ENCODE measurements around the gene PRKN.
"Not testable (repeated sequence)": the region's sequence is repeated elsewhere in the genome, so short reads cannot be mapped to it uniquely, and the experiment has no call there.

Gene PRKN

GRCh38 chr6:162680871-162681270 lies 46.7 kb downstream of the PRKN start:
- no peak for DNase-seq (ENCODE audit: low read depth, low spot score)

DNA sequence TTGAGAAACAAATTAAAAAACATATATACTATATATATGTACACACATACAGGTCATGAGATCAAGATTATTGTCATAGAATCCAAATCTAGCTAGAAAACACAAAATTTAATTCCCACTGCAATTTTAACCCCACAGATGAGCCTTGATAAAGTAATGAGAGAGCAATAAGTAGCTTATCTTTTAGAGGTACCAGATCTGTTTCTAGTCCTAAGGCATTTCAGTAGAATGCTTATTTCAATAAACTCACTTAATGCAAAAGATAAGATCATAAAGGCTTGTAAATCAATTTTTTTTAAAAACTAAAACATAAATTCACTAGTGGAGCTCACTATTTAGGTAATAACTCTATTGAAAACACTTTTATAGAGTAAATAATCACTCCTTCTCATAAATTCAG lies 47.2 kb downstream of the PRKN start:
- no peak for DNase-seq (ENCODE audit: low read depth, low spot score)
- no peak overlapping the region for H3K27ac ChIP-seq

More at GRCh38 chr6:162680871-162681270, 46.7 kb downstream of the PRKN start:
- no peak overlapping the region for H3K27ac ChIP-seq

- no peak overlapping the region for H3K27ac ChIP-seq
- DNase-seq (ENCODE audit: low read depth, low spot score): no peak
Observed at GRCh38 chr6:162679681-162680080, 47.9 kb downstream of the PRKN start.

DNA sequence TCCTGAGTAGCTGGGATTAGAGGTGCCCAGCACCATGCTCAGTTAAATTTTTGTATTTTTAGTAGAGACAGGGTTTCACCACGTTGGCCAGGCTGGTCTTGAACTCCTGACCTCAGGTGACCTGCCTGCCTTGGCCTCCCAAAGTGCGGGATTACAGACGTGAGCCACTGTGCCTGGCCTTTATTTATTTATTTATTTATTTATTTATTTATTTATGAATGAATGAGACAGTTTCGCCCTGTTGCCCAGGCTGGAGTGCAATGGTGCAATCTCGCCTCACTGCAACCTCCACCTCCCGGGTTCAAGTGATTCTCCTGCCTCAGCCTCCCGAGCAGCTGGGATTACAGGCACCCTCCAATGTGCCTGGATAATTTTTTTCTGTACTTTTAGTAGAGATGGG lies 48.7 kb downstream of the PRKN start:
- not testable (repeated sequence) for DNase-seq (ENCODE audit: low read depth, low spot score); H3K27ac ChIP-seq

DNA sequence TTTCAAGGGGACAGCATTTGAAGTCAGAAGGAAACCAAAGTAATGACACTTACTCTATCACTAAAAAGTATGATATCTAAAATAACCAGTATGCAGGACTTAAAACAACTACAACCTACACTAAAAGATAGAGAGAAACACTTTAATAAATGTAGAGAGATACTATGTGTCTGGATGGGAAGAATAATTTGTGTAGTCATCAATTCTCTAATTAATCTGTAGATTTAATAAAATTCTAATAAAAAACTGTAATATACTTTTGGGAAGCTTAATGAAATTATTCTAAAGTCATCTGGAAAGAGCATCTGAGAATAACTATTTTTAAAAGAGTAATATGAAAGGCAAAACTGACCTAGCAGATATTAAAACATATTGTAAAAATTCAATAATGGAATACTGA lies 52.1 kb downstream of the PRKN start:
- no peak for DNase-seq (ENCODE audit: low read depth, low spot score)
- no peak overlapping the region for H3K27ac ChIP-seq

GRCh38 chr6:162674452-162674851 lies 53.1 kb downstream of the PRKN start:
- no peak overlapping the region for H3K27ac ChIP-seq

GRCh38 chr6:162671580-162672165 lies 55.9 kb downstream of the PRKN start:
- no peak overlapping the region for H3K27ac ChIP-seq
- DNase-seq (ENCODE audit: low read depth, low spot score): no peak

More at GRCh38 chr6:162674452-162674851, 53.1 kb downstream of the PRKN start:
- no peak for DNase-seq (ENCODE audit: low read depth, low spot score)

- DNase-seq (ENCODE audit: low read depth, low spot score): no peak
- H3K27ac ChIP-seq: no peak overlapping the region
Observed at GRCh38 chr6:162670345-162670744, 57.2 kb downstream of the PRKN start.

- H3K27ac ChIP-seq: no peak overlapping the region
- DNase-seq (ENCODE audit: low read depth, low spot score): no peak
Observed at GRCh38 chr6:162666246-162666645, 61.3 kb downstream of the PRKN start.

GRCh38 chr6:162653808-162654207 lies 73.8 kb downstream of the PRKN start:
- H3K27ac ChIP-seq: no peak overlapping the region
- DNase-seq (ENCODE audit: low read depth, low spot score): no peak

- no peak overlapping the region for H3K27ac ChIP-seq
- DNase-seq (ENCODE audit: low read depth, low spot score): no peak
Observed at GRCh38 chr6:162651505-162651904, 76.1 kb downstream of the PRKN start.

DNA sequence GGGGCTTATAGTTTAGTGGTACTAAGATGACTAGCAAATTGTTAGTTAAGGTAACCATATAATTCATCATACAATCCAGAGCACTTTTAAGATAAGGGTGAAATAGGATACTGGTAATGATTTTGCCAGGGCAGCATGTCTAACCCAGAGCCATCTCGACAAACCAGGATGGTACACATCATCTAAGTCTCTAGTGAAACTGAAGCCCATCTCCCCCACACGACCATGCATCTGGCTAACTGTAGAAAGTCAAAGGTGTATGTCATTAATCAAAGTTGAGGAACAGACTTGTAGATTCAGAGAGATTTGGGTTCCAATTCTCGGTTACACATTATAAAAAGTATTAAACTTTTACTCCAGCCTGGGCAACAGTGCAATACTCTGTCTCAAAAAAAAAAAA lies 78.3 kb downstream of the PRKN start:
- DNase-seq (ENCODE audit: low read depth, low spot score): no peak
- H3K27ac ChIP-seq: no peak overlapping the region

DNA sequence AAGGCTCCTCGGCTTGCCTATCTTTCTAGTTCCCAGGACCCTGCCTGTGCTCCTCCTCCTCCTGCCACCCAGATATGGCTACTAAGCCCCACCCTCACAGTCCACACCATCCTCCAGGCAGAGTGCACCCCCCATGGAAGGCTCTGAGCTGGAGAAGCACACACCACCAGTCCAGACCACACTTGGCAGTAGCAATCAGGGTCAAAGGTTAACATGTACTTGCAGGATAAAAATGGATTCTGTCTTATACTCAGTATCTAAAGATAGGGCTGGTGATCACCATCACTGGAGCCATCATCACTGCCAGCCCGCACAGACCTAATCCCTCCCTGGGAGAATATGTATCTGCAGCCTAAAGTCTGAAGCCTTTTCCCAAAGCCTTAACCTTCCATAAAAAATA lies 83.4 kb downstream of the PRKN start:
- H3K27ac ChIP-seq: no peak overlapping the region
- no peak for DNase-seq (ENCODE audit: low read depth, low spot score)

DNA sequence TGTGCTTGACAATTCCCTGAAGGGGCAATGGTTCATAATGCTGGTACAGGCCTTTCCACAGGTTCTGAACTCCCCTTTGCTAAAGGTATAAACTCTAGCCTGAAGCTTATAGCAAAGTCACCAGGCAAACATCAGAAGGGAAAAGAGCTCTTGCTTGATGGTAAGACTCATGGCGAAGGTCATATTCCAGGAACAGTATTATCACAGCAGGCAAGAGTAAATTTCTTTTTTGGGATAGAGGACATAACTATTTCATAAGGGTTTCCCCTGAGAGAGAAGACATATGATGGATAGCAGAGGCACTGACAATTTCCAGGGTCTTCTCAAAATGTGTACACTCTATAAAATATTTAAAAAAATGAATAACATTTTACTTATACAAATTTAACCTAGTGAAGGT lies 86.8 kb downstream of the PRKN start:
- DNase-seq (ENCODE audit: low read depth, low spot score): no peak
- no peak overlapping the region for H3K27ac ChIP-seq

- no peak overlapping the region for H3K27ac ChIP-seq
Observed at GRCh38 chr6:162639951-162640350, 87.6 kb downstream of the PRKN start.

GRCh38 chr6:162638931-162639574 lies 88.5 kb downstream of the PRKN start:
- DNase-seq (ENCODE audit: low read depth, low spot score): no peak
- no peak overlapping the region for H3K27ac ChIP-seq

More at GRCh38 chr6:162639951-162640350, 87.6 kb downstream of the PRKN start:
- no peak for DNase-seq (ENCODE audit: low read depth, low spot score)

GRCh38 chr6:162637317-162637716 lies 90.2 kb downstream of the PRKN start:
- H3K27ac ChIP-seq: no peak overlapping the region
- no peak for DNase-seq (ENCODE audit: low read depth, low spot score)

GRCh38 chr6:162636167-162636566 lies 91.4 kb downstream of the PRKN start:
- DNase-seq (ENCODE audit: low read depth, low spot score): no peak

DNA sequence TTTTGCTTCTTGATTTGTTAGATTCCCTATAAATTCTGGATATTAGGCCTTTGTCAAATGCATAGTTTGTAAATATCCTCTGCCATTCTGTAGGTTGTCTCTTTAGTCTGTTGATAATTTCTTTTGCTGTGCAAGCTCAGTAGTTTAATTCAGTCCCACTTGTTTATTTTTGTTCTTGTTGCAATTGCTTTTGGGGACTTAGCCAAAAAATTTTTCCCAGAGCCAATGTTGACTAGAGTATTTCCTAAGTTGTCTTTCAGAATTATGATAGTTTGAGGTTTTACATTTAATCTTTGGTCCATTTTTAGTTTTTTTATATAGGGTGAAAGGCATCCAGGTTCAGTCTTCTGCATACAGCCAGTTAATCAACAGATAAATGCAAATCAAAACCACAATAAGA lies 96.0 kb downstream of the PRKN start:
- H3K27ac ChIP-seq: no peak overlapping the region
- no peak for DNase-seq (ENCODE audit: low read depth, low spot score)

More at GRCh38 chr6:162636167-162636566, 91.4 kb downstream of the PRKN start:
- no peak overlapping the region for H3K27ac ChIP-seq

DNA sequence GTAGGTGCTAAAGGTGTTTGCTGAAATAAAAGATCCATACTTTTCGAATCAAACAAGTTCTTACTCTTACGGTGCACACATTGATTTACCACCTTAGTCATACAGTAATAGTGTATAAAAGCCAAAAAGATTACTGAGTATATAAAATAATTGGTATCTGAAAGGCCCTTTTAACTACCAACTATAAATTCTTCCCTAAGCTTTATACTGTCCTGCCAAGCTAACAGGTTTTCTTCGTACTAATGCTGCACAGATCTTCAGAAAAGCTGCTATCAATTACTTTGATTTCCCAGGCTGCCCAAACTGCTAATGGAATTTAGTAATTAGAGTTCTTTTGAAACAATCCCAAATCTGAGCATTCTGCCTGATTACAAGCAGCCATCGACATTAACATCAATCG lies 97.5 kb downstream of the PRKN start:
- no peak overlapping the region for H3K27ac ChIP-seq
- no peak for DNase-seq (ENCODE audit: low read depth, low spot score)

- no peak overlapping the region for H3K27ac ChIP-seq
- DNase-seq (ENCODE audit: low read depth, low spot score): no peak
Observed at GRCh38 chr6:162627825-162628224, 99.7 kb downstream of the PRKN start.

- no peak for DNase-seq (ENCODE audit: low read depth, low spot score)
- no peak overlapping the region for H3K27ac ChIP-seq
Observed at GRCh38 chr6:162627362-162627761, 100.2 kb downstream of the PRKN start.
